Urinary bladder (tissue), 4 donors: ENCODE results near the gene POU3F1. TPM values are rescaled to one million over a fixed set of nuclear protein-coding genes. Genes with fewer than 3 reads are reported as not detected.

ENCODE experiments used
- DNase-seq: peaks from one replicate; pipeline ENCODE4 v3.0.0-alpha.2; 2015; ENCODE audit errors: extremely low spot score
- H3K27ac ChIP-seq: one replicate; pipeline ENCODE4 v1.5.1; 2013; ENCODE audit warnings: low read depth, mild to moderate bottlenecking, moderate library complexity
- H3K36me3 ChIP-seq: one replicate; pipeline ENCODE4 v1.6.1; 2013; ENCODE audit warnings: mild to moderate bottlenecking, moderate library complexity; ENCODE audit not compliant: insufficient read depth
- H3K4me1 ChIP-seq: one replicate; pipeline ENCODE4 v1.6.1; 2013; ENCODE audit warnings: mild to moderate bottlenecking, moderate library complexity; ENCODE audit not compliant: insufficient read depth
- H3K4me3 ChIP-seq: one replicate; pipeline ENCODE4 v1.5.1; 2013; ENCODE audit warnings: low read depth, low read length
- WGBS: extraction: QIAGEN DNeasy Blood & Tissue Kit; methylation state at CpG from one replicate; pipeline ENCODE4 v1.1.7; 2013; 5-methylcytosine and 5-hydroxymethylcytosine counted together
- polyA plus RNA-seq: library from polyadenylated mRNA; stranded (reverse); fragments of 200-250 nt; gene quantifications from one replicate; pipeline ENCODE4 v1.2.3, GENCODE V29; 2013
- small RNA-seq: library from RNA; depleted of rRNA; stranded (forward); fragments of <200 nt; gene quantifications from one replicate; pipeline ENCODE3, GENCODE V24; 2014
- total RNA-seq: library from RNA; depleted of rRNA; stranded (reverse); fragments of >200 nt; gene quantifications from one replicate; pipeline ENCODE4 v1.2.3, GENCODE V29; 2014
- donor health status: healthy with polysubstance abuse.
- donor health status: healthy.

Gene POU3F1
- total and polyA plus RNA-seq, 2 donors, result 0.32 to 0.60 TPM

DNA sequence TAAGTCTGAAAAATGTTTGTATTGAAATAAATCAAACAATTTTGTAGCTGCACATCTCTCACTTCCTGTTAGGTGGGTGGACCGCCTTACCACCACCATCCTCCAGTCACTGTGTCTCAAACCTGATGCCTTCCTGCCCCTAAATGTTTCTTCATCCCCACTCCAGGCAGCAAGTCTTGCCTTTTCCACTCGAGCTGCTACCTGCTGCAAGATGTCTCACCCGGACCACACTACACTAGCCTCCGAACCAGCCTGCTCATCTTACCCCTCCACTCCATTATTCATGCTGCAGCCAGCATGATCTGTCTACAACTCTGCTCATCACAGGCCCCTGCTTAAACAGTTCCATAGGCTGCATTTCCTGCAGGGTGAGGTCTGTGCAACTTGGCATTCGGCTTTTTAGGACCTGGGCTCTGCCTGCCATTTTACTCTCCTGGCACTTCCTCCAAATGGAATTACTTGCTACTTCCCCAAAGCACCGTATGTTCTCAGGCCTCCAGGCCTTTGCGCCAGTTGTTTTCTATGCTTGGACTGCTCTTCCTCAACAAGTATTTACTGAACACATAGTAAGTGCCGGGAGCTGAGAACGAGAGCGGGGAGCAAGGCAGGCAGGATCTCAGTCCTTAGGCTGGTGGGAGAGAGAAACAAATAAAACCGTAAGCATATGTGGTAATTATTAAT is 51.6 kb downstream of the POU3F1 start:
- H3K4me1 ChIP-seq, result no peaks in the 10 kb centered on the region

More for the DNA sequence above, 51.6 kb downstream of the POU3F1 start:
- H3K4me3 ChIP-seq, result no peak overlapping the region
- H3K36me3 ChIP-seq, result no peaks in the 10 kb centered on the region
- DNase-seq, result no peak
- peak overlapping the region; percentile 64 for H3K27ac ChIP-seq
- 34% methylated on average over 11 of the region's 11 CpGs for WGBS

Small RNA genes lying within 50 kb of the gene (small RNA-seq; reads per million reads assigned to genes)
- not detected for gene MIR3659

Other genes with a start within 250 kb of the POU3F1 start
- gene C1orf122, start 239.0 kb downstream of the POU3F1 start, total RNA-seq, result 10.0 TPM
- gene C1orf122, start 239.0 kb downstream of the POU3F1 start, polyA plus RNA-seq, result 59.2 TPM
- 6.0 TPM for gene YRDC, start 238.6 kb downstream of the POU3F1 start, total RNA-seq
- gene YRDC, start 238.6 kb downstream of the POU3F1 start, polyA plus RNA-seq, result 15.0 TPM
- gene MTF1, start 187.2 kb downstream of the POU3F1 start, total RNA-seq, result 4.4 TPM
- 5.6 TPM for gene MTF1, start 187.2 kb downstream of the POU3F1 start, polyA plus RNA-seq
- gene INPP5B, start 99.7 kb downstream of the POU3F1 start, total RNA-seq, result 26.9 TPM
- 27.8 TPM for gene INPP5B, start 99.7 kb downstream of the POU3F1 start, polyA plus RNA-seq
- gene SF3A3, start 56.8 kb downstream of the POU3F1 start, total RNA-seq, result 78.5 TPM
- gene SF3A3, start 56.8 kb downstream of the POU3F1 start, polyA plus RNA-seq, result 37.5 TPM
- gene FHL3, start 41.3 kb downstream of the POU3F1 start, total RNA-seq, result 9.4 TPM
- 89.6 TPM for gene FHL3, start 41.3 kb downstream of the POU3F1 start, polyA plus RNA-seq
- 45.4 TPM for gene UTP11, start 34.1 kb downstream of the POU3F1 start, total RNA-seq
- 43.5 TPM for gene UTP11, start 34.1 kb downstream of the POU3F1 start, polyA plus RNA-seq